NCI-H226 (cell line): ENCODE measurements around the gene IMPA2.

ENCODE experiments used
- DNase-seq: peaks from one replicate; pipeline ENCODE4 v3.0.0-alpha.2; 2015

The IMPA2 gene

GRCh38 chr18:11991021-11991795, 9.9 kb downstream of the IMPA2 start:
- DNase-seq, result no peak

GRCh38 chr18:11992096-11992790, 10.9 kb downstream of the IMPA2 start:
- DNase-seq, result no peak

- DNase-seq, result no peak
Observed at GRCh38 chr18:11993264-11993916, 12.1 kb downstream of the IMPA2 start.

- peak; percentile 64 for DNase-seq
Observed at GRCh38 chr18:11994336-11994702, 13.0 kb downstream of the IMPA2 start.

GRCh38 chr18:11994703-11995444, 13.6 kb downstream of the IMPA2 start:
- no peak for DNase-seq

GRCh38 chr18:11995445-11996189, 14.3 kb downstream of the IMPA2 start:
- DNase-seq, result peak; percentile 43

GRCh38 chr18:11996190-11996754, 15.0 kb downstream of the IMPA2 start:
- no peak for DNase-seq

- no peak for DNase-seq
Observed at GRCh38 chr18:11996907-11997306, 15.6 kb downstream of the IMPA2 start.

GRCh38 chr18:11997466-11997865, 16.2 kb downstream of the IMPA2 start:
- DNase-seq, result no peak

- no peak for DNase-seq
Observed at GRCh38 chr18:11998193-11998592, 16.9 kb downstream of the IMPA2 start.

- no peak for DNase-seq
Observed at GRCh38 chr18:11999429-11999828, 18.1 kb downstream of the IMPA2 start.

- DNase-seq, result no peak
Observed at GRCh38 chr18:12000072-12000659, 18.9 kb downstream of the IMPA2 start.

GRCh38 chr18:12001421-12001820, 20.1 kb downstream of the IMPA2 start:
- no peak for DNase-seq

GRCh38 chr18:12003894-12004293, 22.6 kb downstream of the IMPA2 start:
- no peak for DNase-seq

GRCh38 chr18:12005538-12006487, 24.5 kb downstream of the IMPA2 start:
- no peak for DNase-seq

- DNase-seq, result no peak
Observed at GRCh38 chr18:12006488-12006840, 25.2 kb downstream of the IMPA2 start.

- no peak for DNase-seq
Observed at GRCh38 chr18:12007063-12007462, 25.8 kb downstream of the IMPA2 start.

GRCh38 chr18:12008181-12008767, 27.0 kb downstream of the IMPA2 start:
- DNase-seq, result no peak

GRCh38 chr18:12008842-12009580, 27.7 kb downstream of the IMPA2 start:
- DNase-seq, result no peak
